Femur (tissue), 1 donor: ENCODE results near the gene SPNS3.

ENCODE experiments used
- DNase-seq: peaks from one replicate; pipeline ENCODE4 v3.0.0-alpha.2; 2017

The SPNS3 gene

GRCh38 chr17:4472286-4472685, 38.5 kb downstream of the SPNS3 start:
- no peak for DNase-seq

- DNase-seq = no peak
Measured at GRCh38 chr17:4474093-4474492, 40.4 kb downstream of the SPNS3 start.

- no peak for DNase-seq
Measured at GRCh38 chr17:4475001-4475400, 41.3 kb downstream of the SPNS3 start.

- no peak for DNase-seq
Measured at GRCh38 chr17:4475463-4475862, 41.7 kb downstream of the SPNS3 start.

- no peak for DNase-seq
Measured at GRCh38 chr17:4476017-4476416, 42.3 kb downstream of the SPNS3 start.

GRCh38 chr17:4476511-4477070, 42.9 kb downstream of the SPNS3 start:
- DNase-seq = no peak

- no peak for DNase-seq
Measured at GRCh38 chr17:4477255-4477791, 43.6 kb downstream of the SPNS3 start.

- DNase-seq = no peak
Measured at GRCh38 chr17:4478318-4478830, 44.6 kb downstream of the SPNS3 start.

- DNase-seq = no peak
Measured at GRCh38 chr17:4479340-4479981, 45.7 kb downstream of the SPNS3 start.

- no peak for DNase-seq
Measured at GRCh38 chr17:4479982-4480751, 46.4 kb downstream of the SPNS3 start.

GRCh38 chr17:4480929-4481898, 47.5 kb downstream of the SPNS3 start:
- DNase-seq = no peak

GRCh38 chr17:4482338-4483011, 48.7 kb downstream of the SPNS3 start:
- no peak for DNase-seq

GRCh38 chr17:4483012-4483840, 49.5 kb downstream of the SPNS3 start:
- no peak for DNase-seq

GRCh38 chr17:4485676-4486646, 52.2 kb downstream of the SPNS3 start:
- DNase-seq = no peak

GRCh38 chr17:4487296-4487695, 53.6 kb downstream of the SPNS3 start:
- no peak for DNase-seq

- no peak for DNase-seq
Measured at GRCh38 chr17:4487820-4488716, 54.3 kb downstream of the SPNS3 start.

GRCh38 chr17:4488989-4489595, 55.4 kb downstream of the SPNS3 start:
- DNase-seq = no peak

GRCh38 chr17:4490109-4490591, 56.4 kb downstream of the SPNS3 start:
- no peak for DNase-seq
